Stomach (tissue), 4 donors: ENCODE data around the gene CYB561D1.

Source experiments
- CTCF ChIP-seq, 7 experiments: fragments of 450-650 bp in 4 of 7; fragments of 200-600 bp in 3 of 7; sonication (generic) in 3 of 7; IDR thresholded peaks; one replicate each; pipeline ENCODE4 v1.5.1; 2016 to 2019; ENCODE audit warnings: antibody characterized with exemption in 7 of 7, control low read depth in 2 of 7, mild to moderate bottlenecking in 1 of 7
- EP300 ChIP-seq: sonication (generic); formaldehyde crosslinking; IDR thresholded peaks from one replicate; pipeline ENCODE4 v1.6.1; 2017; ENCODE audit warnings: antibody characterized with exemption
- POLR2A ChIP-seq, 4 donors: fragments of 450-650 bp; IDR thresholded peaks; one replicate each; pipeline ENCODE4 v1.6.1; 2016; ENCODE audit warnings: antibody characterized with exemption in 4 of 4, control low read depth in 2 of 4, mild to moderate bottlenecking in 1 of 4, moderate library complexity in 1 of 4
- POLR2AphosphoS5 ChIP-seq, 3 donors: sonication (generic); formaldehyde crosslinking; IDR thresholded peaks; one replicate each; pipeline ENCODE4 v1.6.1; 2016; ENCODE audit warnings: antibody characterized with exemption in 3 of 3

GRCh38 chr1:109476825-109477224, 17.1 kb upstream of the CYB561D1 start:
- no peak for TF ChIP-seq POLR2AphosphoS5 (IDR thresholded peaks at IDR 0.05)
- TF ChIP-seq CTCF (IDR thresholded peaks at IDR 0.05) = no peak
- TF ChIP-seq EP300 = no peak
- TF ChIP-seq POLR2A (IDR thresholded peaks at IDR 0.05) = no peak
